ENCODE data around the gene PLA2G5.
"Not testable (repeated sequence)": the region's sequence is repeated elsewhere in the genome, so short reads cannot be mapped to it uniquely, and the experiment has no call there.

Gene PLA2G5

DNA sequence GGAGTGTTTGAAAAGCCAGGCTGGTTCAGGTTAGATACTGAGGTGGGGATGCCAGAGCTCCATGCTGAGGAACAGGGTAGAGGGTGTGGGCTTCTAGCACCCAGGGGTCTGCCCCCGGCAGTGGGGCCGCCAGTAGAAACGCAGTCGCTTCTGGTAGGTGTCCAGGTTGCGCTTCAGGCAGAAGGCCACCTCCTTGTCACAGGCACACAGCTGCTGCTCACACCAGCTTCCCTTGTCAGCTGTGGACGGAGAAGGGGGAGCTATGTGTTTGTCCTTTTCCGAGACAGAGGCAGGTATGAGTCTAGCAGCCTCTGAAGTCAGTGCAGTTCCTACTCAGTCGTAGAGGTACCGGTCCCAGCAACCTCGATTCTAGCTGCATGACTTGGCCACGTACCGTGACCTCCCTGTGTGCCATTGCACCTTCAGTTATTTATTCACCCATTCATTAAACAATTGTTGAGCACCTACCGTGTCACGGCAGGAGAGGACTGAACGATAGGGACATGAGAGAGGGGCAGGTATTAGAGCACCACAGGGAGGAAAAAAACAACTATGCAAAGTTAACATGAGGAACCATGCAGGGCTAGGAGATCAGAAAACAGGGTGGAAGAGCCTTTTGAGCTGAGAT, 44.1 kb downstream of the PLA2G5 start:
- Mint-ChIP-seq H3K4me3 (no peak overlapping the region), H3K36me3 (ENCODE audit: low read depth) (no peaks in the 10 kb centered on the region), H3K4me1 (ENCODE audit: low read depth) (peaks cover 5% of the 10 kb centered on the region), H3K27ac (no peak overlapping the region), H3K9me3 (no peaks in the 10 kb centered on the region), H3K27me3 (peaks cover 20% of the 10 kb centered on the region)

DNA sequence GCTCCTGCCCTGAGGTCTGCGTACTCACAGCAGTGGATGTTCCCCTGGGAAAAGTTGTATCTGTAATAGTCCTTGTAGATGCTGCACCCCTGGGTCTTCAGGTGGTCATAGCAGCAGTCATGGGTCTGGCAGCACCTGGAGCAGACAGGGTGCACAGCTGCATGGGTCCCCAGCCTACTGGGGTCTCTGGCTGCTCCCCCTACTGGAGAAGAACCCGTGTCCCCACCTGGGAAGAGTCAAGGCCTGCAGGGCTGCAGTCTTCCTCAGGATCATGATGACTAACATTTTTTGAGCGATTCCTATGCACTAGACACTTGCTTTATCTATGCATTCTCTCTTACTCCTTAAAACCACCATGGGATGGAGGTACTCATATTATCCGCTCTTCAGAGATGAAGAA, 45.5 kb downstream of the PLA2G5 start:
- Mint-ChIP-seq H3K4me3 (no peak overlapping the region), H3K4me1 (ENCODE audit: low read depth) (peaks cover 5% of the 10 kb centered on the region), H3K27me3 (peaks cover 21% of the 10 kb centered on the region), H3K27ac (no peak overlapping the region), H3K36me3 (ENCODE audit: low read depth) (no peaks in the 10 kb centered on the region), H3K9me3 (no peaks in the 10 kb centered on the region)

DNA sequence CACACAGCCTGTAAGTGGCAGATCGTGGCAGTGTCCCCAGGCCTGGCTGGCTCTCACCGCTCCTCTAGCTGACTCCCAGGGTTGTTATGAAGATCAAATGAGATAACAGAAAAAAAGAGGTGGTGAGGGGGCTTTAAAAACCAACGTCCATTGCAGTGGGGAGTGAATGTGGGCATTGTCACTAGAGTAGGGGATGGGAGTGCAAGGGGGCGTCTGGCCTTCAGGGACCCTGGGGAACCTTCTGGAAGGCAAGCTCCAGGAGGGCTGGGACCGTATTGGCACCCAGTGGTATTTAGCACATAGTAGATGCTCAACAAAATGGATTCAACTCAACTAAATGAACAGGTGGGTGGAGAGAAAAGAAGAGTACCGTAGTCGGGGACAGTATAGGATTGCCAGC, 45.9 kb downstream of the PLA2G5 start:
- Mint-ChIP-seq H3K36me3 (ENCODE audit: low read depth) (no peaks in the 10 kb centered on the region), H3K27ac (no peak overlapping the region), H3K4me3 (no peak overlapping the region), H3K4me1 (ENCODE audit: low read depth) (peaks cover 5% of the 10 kb centered on the region), H3K9me3 (no peaks in the 10 kb centered on the region), H3K27me3 (peaks cover 21% of the 10 kb centered on the region)

DNA sequence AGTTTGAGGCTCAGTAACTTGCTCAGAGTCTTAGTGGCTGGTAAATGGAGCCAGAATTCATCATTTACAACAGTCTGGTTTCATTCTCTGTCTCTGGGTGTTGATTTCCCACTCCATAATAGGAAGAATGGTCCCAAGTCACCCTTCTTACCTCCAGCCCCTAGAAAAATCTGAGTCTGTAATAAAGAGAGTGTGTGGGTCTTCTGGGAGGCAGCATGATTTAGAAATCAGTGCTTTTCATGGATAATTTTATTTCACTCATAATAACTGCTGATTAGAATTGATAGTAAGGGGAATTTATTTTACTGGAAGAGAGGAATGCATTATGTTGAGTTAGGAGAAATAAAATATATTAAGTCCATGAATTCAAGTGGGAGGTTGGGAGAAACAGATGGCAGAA, 47.2 kb downstream of the PLA2G5 start:
- Mint-ChIP-seq H3K27me3 (peaks cover 30% of the 10 kb centered on the region), H3K9me3 (no peaks in the 10 kb centered on the region), H3K4me1 (ENCODE audit: low read depth) (peaks cover 5% of the 10 kb centered on the region), H3K4me3 (no peak overlapping the region), H3K36me3 (ENCODE audit: low read depth) (no peaks in the 10 kb centered on the region), H3K27ac (no peak overlapping the region)

DNA sequence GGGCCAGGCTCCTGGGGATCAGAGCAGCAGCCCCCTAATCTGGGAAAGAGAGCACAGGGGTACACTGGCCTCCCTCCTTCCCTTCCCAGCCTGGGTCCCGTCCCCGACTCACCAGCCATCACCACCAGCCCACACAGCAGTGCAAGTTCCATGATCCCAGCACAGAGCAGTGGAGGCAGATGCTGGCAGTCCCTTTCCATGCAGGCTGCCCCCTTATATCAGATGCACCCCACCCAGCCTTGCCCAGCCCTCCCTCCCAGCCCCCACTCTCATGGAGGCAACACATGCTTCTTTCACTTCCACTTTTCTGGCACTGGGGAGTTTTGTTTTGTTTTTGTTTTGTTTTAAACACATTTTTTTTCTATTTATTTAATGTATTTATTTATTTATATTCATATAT, 49.4 kb downstream of the PLA2G5 start, which contains the start of gene PLA2G2D:
PLA2G2D (minus strand) TSS at position 190 of the 400 bp plus-strand sequence; CDS start at position 152, 38 bp downstream.
- Mint-ChIP-seq H3K4me3 (no peak within 1 kb of the TSS), H3K4me1 (ENCODE audit: low read depth) (peaks cover 5% of the 10 kb centered on the region), H3K36me3 (ENCODE audit: low read depth) (no peaks in the 10 kb centered on the region), H3K9me3 (no peaks in the 10 kb centered on the region), H3K27me3 (peaks cover 31% of the 10 kb centered on the region), H3K27ac (no peak within 1 kb of the TSS)

DNA sequence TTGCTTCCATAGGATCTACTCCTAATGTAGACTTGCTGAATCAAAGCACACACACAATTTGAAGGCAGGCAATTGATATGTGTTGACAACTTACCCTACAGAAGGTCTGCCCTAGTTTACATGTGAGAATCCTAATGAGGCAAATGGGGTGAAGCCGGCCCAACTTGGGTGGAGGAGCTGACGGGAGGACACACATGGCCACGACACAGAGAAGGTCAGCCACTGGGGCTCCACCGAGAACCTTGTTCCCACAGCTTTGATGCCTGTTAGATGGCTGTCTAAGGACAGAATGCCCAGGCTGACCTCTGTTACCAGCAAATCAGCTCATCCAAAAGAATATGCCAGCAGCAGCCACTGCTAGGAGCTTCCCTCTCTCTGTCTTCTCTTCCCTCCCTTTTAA, 50.8 kb downstream of the PLA2G5 start:
- Mint-ChIP-seq H3K27me3 (peaks cover 39% of the 10 kb centered on the region), H3K4me3 (no peak overlapping the region), H3K4me1 (ENCODE audit: low read depth) (peaks cover 5% of the 10 kb centered on the region)

DNA sequence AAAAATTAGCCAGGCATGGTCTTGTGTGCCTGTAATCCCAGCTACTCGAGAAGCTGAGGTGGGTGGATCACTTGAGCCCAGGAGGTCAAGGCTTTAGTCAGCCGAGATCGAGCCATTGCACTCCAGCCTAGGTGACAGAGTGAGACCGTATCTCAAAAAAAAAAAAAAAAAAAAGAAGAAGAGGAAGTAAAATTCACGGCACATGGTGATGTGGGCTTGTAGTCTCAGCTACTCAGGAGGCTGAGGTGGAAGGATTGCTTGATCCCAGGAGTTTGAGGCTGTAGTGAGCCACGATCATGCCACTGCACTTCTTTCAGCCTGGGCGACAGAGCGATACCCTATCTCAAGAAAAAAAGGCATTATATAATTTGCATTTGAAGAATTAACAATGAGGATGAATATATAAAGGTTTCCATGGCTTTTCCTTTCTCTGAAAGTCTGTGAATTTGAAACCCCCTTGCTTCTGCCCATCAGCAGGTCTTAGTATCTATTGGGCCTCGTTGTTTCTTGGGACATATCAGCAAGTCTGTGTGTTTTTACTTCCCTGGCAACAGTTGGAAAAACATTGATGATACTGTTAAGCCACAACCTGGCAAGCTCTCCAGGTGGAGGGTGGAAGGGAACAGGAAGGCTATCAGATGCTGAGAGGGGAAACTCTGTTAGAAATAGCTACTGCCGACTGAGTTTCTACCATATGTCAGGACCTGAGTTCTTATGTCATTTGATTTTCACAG, 53.9 kb downstream of the PLA2G5 start:
- no peak overlapping the region for H3K4me3 Mint-ChIP-seq
- H3K4me1 Mint-ChIP-seq (ENCODE audit: low read depth), result peaks cover 2% of the 10 kb centered on the region
- peaks cover 27% of the 10 kb centered on the region for H3K27me3 Mint-ChIP-seq
- H3K27ac Mint-ChIP-seq, result no peak overlapping the region
- no peaks in the 10 kb centered on the region for H3K36me3 Mint-ChIP-seq (ENCODE audit: low read depth)
- H3K9me3 Mint-ChIP-seq, result no peaks in the 10 kb centered on the region

More for the DNA sequence above, 50.8 kb downstream of the PLA2G5 start:
- Mint-ChIP-seq H3K36me3 (ENCODE audit: low read depth) (no peaks in the 10 kb centered on the region), H3K27ac (no peak overlapping the region), H3K9me3 (no peaks in the 10 kb centered on the region)

DNA sequence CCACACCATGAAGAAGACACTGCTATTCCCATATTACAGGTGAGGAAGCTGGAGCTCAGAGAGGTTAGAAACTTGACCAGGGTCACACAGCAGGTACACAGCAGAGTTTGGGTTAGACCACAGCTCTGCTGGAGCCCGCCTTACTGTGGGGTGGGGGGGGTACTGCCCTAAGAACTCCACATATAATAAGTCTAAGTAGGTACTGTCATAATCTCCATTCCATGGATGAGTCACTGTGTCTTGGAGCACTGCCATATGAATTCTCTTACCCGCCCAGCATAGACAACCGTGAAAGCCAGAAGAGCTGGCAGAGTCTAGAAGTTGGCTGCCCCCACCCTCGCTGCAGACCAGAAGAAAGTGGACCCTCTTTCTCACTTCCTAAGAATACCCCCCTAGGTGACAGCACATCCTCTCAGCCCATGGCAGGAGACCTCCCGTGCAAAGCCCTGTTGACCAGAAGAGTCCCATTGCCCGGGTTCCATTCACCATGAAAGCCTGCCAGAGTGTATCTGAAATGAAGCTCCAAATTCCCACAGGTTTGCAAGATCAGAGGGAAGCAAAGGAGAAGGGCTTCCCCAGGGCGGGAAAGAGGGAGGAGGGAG, 54.6 kb downstream of the PLA2G5 start:
- Mint-ChIP-seq H3K9me3 (no peaks in the 10 kb centered on the region), H3K4me3 (no peak overlapping the region), H3K27me3 (peaks cover 25% of the 10 kb centered on the region), H3K4me1 (ENCODE audit: low read depth) (no peaks in the 10 kb centered on the region), H3K27ac (no peak overlapping the region), H3K36me3 (ENCODE audit: low read depth) (no peaks in the 10 kb centered on the region)

DNA sequence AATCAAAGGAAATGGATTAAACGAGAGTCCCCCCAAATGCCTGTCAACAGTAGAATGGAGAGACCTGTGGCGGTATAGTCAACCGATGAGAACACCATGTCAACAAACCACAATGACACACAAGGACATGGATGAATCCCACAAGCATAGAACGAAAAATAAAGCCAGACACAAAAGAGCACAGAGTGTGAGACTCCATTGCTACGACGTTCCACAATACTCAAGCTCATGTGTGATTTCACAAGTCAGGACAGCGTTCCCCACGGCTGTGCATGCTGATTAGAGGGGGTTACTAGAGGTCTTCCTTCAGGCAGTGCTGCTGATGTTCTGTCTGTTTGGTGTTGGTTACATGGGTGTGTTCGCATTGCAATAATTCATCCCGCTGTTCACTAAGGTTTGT, 55.1 kb downstream of the PLA2G5 start:
- H3K4me3 Mint-ChIP-seq, result no peak overlapping the region
- H3K27ac Mint-ChIP-seq, result no peak overlapping the region
- H3K4me1 Mint-ChIP-seq (ENCODE audit: low read depth), result no peaks in the 10 kb centered on the region
- H3K27me3 Mint-ChIP-seq, result peaks cover 21% of the 10 kb centered on the region
- H3K36me3 Mint-ChIP-seq (ENCODE audit: low read depth), result no peaks in the 10 kb centered on the region
- no peaks in the 10 kb centered on the region for H3K9me3 Mint-ChIP-seq

DNA sequence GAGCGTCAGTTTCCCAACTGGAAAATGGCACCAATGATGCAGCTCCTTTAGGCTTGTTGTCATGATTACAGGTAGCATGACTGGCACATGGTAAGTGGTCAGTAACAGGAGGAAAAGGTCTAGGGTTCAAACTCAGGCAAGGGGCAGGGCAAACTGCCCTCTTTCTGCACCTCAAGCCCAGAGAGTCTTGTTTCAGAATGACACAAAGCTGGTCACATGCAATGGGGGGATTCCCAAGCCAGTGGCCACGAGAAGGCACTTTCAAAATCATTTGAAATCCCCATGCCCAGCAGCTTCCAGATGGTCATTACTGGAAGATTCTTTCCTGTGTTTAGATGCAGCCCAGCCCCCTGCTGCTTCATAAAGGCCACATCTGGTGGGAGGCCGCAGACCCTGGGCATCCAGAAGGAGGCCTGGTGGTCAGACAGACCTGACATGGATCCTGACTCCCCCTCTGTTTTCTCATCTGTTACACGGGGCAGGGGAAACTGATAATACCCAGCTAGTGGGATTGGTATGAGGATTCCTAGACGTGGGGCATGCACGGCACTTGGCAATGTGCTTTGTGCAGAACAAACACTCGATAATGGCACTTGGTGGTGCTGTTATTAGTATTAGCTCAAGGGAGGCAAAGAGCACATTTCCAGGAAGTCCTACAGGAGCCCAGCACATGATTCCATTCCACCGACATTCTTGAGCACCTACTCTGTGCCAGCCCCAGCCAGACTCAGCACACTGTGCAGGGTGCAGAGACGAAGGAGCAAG, 56.2 kb downstream of the PLA2G5 start:
- Mint-ChIP-seq H3K27ac (no peak overlapping the region), H3K9me3 (no peaks in the 10 kb centered on the region), H3K36me3 (ENCODE audit: low read depth) (no peaks in the 10 kb centered on the region), H3K4me1 (ENCODE audit: low read depth) (no peaks in the 10 kb centered on the region), H3K27me3 (peaks cover 17% of the 10 kb centered on the region), H3K4me3 (no peak overlapping the region)

DNA sequence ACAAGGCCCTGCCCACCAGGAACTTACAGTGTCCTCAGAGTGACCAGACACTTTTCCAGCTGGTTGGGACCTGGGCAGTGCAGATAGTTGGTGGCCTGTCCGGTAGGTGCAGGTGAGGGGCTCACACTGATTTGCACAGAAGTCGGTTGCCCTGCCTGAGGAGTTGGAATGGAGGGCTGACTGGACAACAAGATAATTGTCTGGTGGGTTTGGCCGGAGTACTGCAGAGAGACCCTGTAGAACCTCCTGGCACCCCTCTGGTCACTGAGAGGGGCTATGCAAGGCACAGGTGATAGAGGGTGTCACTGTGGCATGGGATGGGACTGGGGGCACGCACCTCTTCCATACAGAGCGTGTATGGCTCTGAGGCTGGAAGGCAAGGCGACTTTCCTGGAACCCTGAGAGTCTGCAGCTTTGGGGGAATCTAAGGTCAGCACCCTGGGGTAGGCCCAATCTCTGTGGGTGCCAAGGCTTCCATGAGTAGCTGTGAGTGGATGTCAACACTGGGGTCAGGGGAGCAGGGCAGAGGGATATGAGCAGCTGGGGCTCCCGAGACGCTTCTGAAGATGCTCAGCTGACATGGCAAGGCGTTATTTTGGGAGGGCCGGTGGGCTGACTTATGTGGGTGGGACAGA, 56.9 kb downstream of the PLA2G5 start:
- Mint-ChIP-seq H3K27me3 (peaks cover 17% of the 10 kb centered on the region), H3K36me3 (ENCODE audit: low read depth) (no peaks in the 10 kb centered on the region), H3K27ac (no peak overlapping the region), H3K9me3 (no peaks in the 10 kb centered on the region), H3K4me1 (ENCODE audit: low read depth) (no peaks in the 10 kb centered on the region), H3K4me3 (no peak overlapping the region)

DNA sequence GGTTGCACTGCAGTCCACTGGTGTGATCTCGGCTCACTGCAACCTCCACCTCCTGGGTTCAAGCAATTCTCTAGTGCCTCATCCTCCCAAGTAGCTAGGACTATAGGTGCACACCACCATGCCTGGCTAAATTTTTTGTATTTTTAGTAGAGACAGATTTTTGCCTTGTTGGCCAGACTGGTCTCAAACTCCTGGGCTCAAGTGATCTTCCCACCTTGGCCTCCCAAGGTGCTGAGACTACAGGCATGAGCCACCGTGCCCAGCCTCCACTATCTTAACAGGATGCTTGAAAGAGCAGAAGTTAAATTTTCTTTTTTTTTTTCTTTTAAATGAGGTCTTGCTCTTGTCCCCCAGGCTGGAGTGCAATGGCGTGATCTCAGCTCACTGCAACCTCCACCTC, 60.5 kb downstream of the PLA2G5 start:
- not testable (repeated sequence) for H3K27ac Mint-ChIP-seq; H3K4me3 Mint-ChIP-seq; H3K4me1 Mint-ChIP-seq (ENCODE audit: low read depth); H3K36me3 Mint-ChIP-seq (ENCODE audit: low read depth); H3K9me3 Mint-ChIP-seq
- H3K27me3 Mint-ChIP-seq, result peaks cover 21% of the 10 kb centered on the region

DNA sequence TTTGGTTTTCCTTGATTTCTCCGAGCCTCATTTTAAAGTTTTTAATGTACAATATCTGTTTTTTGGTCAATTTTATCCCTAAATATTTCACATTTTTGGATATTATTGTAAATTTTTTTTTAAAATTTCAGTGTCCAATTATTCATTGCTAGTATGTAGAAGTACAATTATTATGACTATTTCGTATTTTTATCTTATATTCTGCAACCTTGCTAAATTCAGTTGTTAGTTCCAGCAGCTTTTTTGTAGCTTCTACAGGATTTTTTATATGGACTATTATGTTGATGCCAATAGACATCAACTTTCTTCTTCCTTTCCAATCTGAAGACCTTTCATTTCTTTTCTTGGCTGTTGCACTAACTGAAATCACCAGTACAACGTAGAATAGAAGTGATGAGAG, 65.0 kb downstream of the PLA2G5 start:
- Mint-ChIP-seq H3K9me3 (no peaks in the 10 kb centered on the region), H3K4me1 (ENCODE audit: low read depth) (no peaks in the 10 kb centered on the region), H3K27ac (no peak overlapping the region), H3K27me3 (peaks cover 25% of the 10 kb centered on the region), H3K4me3 (no peak overlapping the region), H3K36me3 (ENCODE audit: low read depth) (no peaks in the 10 kb centered on the region)

DNA sequence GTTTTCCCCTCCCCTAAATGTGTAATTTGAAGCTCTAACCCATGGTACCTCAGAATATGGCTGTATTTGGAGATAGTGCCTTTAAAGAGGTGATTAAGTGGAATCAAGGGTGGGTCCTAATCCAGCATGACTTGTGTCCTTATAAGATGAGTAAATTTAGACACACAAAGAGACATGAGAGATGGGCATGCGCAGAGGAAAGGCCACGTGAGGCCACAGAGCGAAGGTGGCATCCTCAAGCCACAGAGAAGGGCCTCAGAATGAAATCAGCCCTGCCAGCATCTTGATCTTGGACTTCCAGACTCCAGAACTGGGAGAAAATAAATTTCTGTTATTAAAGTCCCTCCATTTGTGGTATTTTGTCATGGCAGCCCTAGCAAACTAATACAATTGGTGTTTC, 66.3 kb downstream of the PLA2G5 start:
- Mint-ChIP-seq H3K9me3 (no peaks in the 10 kb centered on the region), H3K27ac (no peak overlapping the region), H3K36me3 (ENCODE audit: low read depth) (no peaks in the 10 kb centered on the region), H3K4me1 (ENCODE audit: low read depth) (no peaks in the 10 kb centered on the region), H3K27me3 (peaks cover 25% of the 10 kb centered on the region), H3K4me3 (no peak overlapping the region)

All from stimulated activated naive CD8-positive, alpha-beta T cell treated with anti-CD3 and anti-CD28 coated beads, Interleukin-15, Interleukin-2, amounts not matched to agents 100 ng/mL and 50 ng/mL, for 24 hours (primary cell).